ENCODE data around the gene SLC27A5.

Gene SLC27A5, protein sequence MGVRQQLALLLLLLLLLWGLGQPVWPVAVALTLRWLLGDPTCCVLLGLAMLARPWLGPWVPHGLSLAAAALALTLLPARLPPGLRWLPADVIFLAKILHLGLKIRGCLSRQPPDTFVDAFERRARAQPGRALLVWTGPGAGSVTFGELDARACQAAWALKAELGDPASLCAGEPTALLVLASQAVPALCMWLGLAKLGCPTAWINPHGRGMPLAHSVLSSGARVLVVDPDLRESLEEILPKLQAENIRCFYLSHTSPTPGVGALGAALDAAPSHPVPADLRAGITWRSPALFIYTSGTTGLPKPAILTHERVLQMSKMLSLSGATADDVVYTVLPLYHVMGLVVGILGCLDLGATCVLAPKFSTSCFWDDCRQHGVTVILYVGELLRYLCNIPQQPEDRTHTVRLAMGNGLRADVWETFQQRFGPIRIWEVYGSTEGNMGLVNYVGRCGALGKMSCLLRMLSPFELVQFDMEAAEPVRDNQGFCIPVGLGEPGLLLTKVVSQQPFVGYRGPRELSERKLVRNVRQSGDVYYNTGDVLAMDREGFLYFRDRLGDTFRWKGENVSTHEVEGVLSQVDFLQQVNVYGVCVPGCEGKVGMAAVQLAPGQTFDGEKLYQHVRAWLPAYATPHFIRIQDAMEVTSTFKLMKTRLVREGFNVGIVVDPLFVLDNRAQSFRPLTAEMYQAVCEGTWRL

DNA sequence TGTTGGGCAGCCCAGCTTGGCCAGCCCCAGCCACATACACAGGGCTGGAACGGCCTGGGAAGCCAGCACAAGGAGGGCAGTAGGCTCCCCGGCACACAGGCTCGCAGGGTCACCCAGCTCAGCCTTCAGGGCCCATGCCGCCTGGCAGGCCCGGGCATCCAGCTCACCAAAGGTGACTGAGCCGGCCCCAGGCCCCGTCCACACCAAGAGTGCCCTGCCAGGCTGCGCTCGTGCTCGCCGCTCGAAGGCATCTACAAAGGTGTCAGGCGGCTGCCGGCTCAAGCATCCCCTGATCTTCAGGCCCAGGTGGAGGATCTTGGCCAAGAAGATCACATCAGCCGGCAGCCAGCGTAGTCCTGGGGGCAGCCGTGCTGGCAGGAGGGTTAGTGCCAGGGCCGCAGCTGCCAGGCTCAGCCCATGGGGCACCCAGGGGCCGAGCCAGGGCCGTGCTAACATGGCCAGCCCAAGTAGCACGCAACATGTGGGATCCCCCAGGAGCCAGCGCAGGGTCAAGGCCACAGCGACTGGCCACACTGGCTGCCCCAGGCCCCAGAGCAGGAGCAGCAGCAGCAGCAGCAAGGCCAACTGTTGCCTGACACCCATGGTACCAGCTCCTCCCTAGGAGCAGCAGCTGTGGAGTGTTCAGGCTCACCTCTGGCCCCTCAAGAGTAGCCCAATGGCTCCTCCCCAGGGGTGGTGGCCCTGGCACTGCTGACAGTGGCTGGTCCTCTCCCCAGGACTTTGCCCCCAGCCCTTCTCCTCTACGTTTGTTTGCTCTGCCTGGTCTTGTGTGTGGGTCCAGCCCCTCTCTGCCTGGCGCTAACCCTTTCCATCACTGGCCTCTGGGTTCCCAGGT lies at the start of gene SLC27A5:
Gene SLC27A5 (minus strand): TSS at position 640 of the 856 bp plus-strand sequence. CDS start 37 bp downstream, at position 603.
- no peak for DNase-seq (ENCODE audit: low read depth)

DNA sequence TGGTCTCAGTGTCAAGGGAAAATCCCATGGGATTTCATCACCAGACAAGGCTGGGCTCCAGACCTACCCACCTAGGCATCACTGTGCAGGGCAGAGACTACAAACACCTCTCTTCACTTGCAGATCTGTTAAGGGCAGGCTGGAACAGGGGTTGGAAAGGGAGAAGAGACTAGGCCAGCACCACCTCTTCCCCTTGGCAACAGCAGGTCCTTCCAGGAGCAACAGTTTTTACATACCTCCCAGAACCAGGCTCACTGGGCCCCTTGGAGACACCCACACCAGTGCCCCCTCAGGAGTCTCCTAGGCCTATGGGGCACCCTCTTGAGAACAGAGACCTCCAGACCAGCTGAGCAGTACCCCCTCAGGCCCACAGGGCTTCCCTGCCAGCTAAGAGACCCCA lies 49.1 kb upstream of the SLC27A5 start:
- DNase-seq (ENCODE audit: low read depth): no peak

DNA sequence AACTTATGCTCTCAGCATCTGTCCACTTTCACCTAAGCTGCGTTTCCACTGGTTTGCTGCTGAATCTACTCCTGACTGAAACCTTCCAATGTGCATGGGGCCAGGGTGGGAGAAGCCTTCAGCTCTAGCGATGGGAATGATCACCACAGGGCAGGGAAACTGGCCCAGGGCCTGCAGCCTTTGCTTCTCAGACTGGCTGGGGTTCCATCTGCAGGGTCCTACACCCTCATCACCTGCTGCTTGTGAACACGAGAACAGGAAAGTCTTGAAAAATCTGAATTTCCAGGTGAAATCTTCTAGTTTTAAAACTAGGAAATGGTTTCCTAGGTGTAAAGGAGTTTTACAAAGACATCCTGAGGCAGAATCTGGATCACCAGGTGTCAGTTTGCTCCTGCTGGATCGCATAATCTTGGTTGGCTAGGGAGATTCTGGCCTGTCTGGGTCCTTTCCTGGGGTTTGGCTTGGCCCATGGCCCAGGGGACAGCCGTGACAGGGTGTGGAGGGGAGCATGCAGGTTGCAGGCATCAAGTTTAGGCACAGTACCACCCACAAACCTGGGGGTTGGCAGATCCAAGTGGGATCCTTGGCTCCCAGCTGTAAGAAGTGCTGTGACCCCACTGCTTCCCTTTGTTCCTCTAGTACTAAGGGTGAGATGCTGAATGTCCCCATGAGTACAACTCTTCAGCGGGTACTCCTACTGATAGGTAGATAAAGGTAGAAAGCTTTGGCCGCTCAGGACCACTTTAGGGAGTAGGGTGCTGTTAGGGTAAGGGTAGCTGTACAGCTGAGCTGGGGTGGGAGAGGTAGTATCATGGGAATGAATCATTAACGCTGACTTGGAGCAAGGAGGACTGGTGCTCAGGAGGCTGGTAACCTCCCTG lies 48.5 kb upstream of the SLC27A5 start:
- DNase-seq (ENCODE audit: low read depth): no peak

DNA sequence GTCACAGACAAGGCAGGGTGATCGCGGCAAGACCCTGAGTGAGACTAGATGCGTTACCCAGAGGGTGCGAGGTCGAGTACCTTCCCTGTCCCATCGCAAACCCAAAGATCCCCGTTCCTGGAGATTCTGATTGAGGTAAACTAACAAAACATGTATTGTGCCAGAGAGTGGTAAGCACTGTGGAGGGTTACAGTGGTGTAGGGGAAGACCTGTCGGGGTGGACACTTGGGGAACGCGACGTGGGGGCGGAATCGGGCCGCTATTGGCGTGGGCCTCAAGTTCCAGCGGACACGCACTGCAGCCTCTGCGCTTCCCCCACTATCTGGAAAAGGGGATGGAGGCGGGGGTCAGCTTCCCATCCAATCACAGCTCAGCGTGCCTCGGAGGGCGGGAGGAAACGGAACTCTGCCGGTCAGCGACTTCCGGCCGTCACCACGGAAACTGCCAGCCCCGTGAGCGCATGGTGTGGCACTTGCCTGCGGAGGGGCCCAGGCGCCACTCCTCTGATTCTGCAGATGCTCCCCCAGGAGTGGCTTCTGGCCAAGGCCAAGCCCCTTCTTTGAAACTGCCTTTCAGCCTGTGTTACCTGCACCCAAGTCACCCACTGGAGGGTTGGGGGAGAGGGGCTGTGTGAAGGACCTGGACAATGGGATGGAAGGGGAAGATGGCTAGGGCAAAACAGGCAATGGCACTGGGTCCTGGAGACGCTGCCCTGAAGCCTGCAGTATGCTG lies 47.6 kb upstream of the SLC27A5 start:
- peak; percentile 74 for DNase-seq (ENCODE audit: low read depth)

DNA sequence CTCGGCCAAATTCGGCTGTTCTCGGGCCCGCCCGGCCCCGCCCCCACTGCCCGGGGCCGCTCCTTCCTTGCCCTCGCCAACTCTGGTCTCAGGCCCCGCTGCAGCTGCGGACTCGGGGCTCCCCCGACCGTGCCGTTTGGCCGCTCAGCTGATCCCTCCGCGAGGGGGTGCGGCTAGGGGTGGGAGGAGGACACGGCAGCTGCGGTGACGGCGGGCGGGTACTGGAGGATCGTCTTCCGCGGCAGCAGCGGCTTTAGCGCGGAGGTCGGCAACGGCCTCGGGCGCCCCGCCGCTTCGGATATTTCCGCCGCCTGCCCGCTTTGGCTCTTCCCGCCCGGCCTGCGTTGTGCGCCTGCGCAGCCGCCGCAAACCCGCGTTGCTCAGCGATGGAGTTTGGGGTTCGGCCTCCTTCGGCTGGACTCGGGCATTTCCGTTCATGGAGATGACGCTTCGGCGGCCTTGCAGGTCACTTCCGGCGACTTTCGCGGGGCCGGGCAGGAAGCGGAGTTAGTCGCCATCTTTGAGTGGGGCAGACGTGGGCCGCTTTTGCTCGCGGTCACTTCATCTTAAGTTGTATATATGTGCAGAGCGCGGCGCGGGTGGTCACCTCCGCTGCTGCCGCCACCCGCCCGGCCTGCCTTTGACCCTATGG lies 47.0 kb upstream of the SLC27A5 start:
- DNase-seq (ENCODE audit: low read depth): peak; percentile 100

DNA sequence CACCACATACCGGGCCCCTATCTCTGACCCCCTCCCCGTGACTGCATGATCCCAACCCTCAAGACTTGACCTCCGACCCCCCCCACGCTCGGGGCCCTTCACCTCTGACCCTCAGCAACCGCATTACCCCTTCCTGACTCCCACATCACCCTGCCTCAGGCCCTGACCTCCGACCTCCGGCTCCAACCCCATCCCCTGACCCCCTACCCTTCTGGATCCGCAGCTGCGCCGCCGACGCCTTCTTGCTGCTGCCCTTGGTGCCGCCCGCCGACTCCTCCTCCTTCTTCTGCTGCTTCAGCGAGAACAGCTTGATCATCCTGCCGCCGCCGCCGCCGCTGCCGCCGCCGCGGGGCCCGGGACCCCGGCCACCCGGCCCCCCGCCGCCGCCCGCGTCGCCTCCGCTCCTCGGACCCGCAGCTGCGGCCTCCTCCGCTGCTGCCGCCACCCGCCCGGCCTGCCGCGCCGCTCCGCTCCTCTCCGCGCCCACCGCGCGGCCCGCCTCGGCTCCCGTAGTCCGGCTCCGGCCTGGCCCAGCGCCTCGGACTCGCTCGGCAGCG lies 46.4 kb upstream of the SLC27A5 start, which contains the start of gene UBE2M:
Gene UBE2M (minus strand): TSS at position 546 of the 557 bp plus-strand sequence. CDS start 230 bp downstream, at position 316.
- DNase-seq (ENCODE audit: low read depth): no peak

DNA sequence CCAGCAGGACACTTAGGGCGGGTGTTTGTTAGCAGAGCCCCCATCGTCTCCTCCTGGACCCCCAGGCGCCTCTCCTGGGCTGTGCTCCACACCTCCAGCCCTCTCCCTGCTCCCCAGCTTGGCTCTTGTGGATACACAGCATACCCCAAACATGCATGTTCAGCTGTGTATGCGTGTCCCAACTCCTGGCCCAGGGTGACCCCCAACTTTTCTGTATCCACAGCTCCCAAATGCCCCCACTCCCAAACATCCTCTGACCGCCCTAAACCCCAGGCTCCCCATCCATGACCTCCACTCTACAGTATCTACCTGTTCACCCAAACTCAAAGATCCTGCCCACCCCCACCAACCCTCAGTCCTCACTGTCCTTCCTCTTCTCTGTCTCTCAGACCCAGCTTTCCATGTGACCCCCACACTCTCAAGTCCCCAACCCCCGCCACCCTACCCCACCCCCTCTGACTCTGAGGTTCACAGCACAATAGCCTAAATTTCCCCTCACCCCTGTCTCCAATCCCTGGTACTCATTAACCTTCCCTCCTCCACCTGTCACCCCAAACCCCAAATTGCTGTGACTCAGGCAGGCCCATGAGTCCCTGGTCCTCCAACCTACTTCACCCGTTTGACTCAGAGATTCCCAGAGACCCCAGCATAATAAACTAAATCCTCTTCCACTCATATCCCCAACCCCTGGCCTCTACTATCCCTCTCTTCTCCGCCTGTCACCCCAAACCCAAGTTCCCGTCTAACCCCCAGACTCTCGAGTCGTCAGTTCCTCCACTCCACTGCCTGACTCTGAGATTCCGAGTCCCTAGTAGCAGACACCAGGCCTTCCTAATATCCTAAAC lies 45.7 kb upstream of the SLC27A5 start:
- no peak for DNase-seq (ENCODE audit: low read depth)

DNA sequence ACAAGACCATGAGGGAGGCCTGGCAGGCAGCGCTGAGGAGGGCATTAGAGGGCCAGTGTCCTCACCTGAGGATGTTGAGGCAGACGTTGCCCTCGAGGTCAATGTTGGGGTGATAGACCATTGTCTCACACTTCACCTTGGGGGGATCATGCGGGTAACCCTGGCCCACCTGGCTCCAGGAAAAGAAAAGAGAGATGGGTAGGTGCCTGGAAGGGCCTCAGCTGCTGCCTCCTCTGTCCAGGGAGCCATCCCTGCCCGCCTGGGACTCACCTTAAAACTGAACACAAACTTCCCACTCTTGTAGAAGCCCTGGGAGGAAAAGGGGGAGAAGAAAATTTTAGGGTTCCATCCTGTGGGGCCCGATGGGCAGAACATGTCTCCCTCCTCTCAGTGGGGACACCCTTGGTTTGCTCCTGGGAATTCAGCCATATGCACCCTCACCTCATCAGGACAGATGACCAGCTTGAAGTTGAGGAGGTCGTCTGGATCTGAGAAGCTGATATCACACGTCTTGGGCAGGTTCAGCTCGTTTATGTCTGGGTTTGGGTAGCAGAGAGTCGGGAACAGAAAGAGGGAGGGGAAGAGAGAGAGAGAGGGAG lies 44.9 kb upstream of the SLC27A5 start:
- DNase-seq (ENCODE audit: low read depth): no peak

DNA sequence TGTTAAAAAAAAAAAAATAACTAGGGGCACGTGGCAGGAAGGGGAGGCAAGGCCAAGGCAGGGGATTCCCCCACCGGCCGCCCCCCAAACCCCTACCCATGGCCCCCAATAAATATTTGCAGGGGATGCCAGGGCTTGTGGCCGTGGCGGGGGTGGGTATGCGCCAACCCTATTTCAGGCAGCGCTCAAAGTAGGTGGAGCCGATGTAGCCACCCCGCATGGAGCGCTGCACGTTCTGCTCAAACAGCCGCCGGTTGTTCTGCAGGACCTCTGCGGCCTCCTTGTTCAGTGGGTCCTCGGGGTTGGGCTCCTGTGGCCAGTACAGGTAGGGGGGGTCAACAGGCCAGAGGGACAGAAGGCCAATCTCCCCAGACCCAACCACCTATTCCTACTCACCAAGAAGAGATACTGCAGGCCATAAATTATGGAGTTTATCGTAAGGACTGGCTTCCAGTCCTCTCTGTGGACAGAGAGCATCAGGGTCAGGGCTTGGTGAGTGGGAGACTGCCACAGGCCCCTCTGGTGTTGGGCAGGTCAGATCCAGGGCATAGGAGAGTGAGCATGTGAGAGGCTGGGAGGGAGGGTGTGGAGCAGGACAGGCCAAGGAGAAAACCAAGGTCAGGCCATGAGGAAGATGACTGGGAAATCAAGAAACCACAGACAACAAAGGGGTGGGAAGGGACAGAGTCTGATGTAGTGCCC lies 44.3 kb upstream of the SLC27A5 start:
- DNase-seq (ENCODE audit: low read depth): no peak

DNA sequence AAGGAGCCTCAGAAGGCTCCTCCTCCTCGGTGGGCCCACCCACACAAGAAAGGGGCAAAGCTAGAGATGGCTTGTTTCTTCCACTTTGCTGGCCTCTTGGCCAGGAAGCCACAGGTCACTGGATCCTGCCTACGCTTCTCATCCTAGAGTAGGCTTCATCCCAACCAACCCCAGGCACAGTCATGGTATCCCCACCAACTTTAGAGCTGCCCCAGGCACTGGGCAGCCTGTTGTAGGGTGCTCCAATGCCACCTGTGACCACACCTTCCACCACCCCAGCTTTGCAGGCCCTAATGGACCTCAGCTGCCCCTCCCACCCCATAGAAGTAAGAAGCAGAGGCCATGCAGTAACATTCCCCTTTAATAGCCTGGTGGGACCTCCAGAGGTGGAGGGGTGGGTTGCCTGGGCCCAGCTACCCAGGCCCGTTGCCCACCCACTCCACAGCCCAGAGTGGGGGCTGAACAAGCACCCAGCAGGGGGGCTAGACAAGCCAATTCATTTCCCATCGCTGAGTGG lies 43.6 kb upstream of the SLC27A5 start:
- DNase-seq (ENCODE audit: low read depth): no peak

DNA sequence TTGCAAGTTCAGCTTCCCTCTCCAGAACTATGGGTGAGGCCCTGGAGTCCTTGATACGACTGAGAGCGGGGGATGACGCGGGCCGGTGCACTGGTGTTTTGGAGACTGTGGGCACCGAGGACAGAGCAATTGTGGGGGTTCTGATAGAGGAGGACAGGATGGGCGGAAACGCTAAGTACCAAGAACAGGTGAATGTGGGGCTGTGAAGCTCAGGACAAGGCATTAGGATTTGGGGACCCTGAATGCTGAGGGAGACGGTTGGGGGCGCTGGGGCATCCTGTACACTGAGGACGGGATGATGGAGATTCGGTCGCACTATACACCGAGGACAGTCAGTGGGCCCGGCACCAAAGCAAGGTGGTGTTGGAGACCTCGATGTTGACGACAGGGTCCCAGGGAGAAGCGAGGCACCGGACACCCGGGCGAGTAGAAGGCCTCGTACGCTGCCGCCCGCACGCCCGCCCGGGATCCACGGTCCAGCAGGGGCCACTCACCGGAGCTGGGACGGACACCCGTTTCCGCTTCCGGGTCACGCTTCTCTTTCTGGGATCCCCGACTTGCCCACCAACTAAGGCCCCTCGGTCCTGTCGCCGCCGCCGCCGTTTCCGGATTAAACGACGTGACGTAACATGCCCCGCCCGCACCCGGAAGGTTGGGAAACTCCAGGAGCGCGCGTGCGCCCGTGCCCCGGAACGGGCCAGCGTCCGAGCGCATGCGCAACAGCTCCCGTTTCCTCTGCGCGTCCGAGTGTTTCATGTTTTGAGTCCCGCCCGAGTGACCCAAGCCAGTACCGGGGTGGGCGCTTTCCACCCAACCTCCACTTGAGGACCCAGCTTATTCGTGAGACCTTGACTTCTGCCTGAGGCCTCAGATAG lies 42.9 kb upstream of the SLC27A5 start, which contains the start of gene CHMP2A:
Gene CHMP2A (minus strand): TSS at position 612 of the 875 bp plus-strand sequence. CDS start 893 bp downstream, outside the sequence.
- peak; percentile 98 for DNase-seq (ENCODE audit: low read depth)

DNA sequence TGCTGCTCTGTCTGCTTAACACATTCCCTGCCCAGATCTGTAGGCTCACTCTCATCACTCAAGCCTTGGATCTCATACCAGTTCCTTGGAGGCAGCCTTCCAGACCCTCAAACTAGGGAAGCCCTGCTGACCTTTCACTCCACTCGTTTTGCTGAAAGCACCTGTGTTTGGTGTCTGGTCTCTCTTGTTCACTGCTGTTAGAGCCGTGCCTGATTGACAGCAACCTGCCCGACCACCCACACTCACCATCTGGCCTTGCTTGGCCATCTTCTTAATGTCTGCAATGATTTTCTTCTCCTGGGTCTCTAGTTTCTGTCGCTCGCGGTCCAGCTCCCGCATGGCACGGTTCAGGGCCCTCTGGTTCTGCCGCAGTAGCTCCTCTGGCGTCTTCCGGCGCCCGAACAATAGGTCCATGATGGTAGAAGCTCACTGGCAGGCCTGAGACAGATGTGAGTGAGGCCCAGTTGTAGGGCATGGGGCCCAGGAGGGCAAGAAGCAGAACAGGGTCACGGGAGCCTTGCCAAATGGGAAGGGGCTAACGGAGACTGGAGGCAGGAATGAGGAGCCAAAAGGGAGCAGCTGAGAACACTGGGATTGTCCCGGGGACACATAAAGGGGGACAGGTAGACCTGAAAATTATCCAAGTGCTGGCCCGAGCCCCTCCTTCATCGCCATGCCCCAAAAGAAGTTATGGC lies 42.2 kb upstream of the SLC27A5 start:
- no peak for DNase-seq (ENCODE audit: low read depth)

DNA sequence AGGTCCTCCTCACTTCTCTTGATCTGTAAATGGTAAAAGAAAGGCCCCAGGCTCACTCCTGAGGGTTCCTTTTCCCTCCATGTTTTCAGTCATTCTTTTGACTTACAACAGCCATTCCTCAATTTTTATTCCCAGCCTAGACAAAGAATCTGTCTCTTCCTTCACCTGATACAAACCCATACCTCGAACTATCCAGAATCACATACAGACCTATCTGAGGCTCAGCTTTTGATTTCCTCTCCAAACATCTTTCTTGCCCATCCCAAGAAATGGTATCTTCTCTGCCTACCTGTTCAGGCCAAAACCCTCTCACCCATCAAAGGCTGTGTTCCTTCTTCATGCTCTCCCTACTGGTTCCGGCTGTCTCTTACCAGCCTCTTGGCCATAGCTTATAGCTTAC lies 40.9 kb upstream of the SLC27A5 start:
- DNase-seq (ENCODE audit: low read depth): no peak

DNA sequence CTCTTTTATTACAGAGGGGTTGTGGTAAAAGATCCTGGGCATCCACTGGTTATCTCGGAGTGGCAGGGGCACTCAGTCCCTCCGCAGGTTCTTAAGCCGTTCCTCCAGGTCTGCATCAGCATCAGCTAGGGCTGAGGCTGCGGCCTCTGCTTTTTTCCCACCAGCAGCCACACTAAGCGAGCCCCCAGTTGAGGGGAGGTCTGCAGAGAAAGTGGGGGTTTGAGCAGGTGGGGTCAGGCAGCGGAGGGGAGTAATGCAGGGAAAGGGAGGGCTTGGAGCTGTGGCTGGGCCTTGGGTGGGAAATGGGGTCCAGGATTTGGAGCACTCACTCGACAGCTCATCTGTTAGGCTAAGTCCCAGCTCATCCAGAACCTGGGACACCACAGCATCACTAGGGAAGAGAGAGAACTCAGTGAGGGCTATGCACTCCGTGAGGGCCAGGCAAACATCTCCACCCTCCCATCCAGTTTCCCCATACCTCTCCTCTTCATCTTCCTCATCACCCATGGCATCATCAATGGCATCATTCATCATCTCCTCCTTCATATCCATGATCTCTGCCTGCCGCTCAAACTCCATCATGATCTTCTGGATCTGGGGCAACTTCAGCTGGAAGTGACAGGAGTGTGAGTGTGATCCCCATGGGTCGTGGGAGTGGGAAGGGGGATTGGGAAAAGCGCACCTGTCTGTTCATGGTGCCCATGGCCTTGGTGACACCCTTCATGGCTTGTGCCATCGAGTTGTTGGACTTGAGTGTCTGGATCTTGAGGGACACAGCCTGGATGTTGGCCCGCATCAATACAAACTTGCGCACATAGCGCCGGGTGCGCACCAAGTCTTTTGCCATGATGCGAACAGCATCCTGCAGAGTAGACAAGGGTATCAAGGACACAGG lies 40.0 kb upstream of the SLC27A5 start:
- no peak for DNase-seq (ENCODE audit: low read depth)

DNA sequence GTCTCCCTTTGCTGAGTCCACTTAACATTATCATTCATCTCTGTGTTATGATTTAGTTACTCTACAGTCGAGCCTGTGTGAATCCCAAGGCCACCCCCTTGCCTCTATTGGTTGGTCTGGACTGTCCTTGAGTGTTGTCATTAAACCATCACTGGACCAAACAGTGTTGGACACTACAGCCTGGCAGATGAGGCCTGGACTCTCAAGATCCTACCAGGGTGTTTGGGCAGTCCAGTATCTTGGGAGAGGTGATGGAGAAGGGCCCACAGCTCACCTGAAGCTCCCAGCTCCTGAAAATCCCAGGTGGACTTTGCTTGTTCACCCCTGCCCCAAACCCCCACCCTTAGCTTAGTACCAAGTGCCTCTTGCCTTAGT lies 39.3 kb upstream of the SLC27A5 start:
- no peak for DNase-seq (ENCODE audit: low read depth)
